Chondrocyte (in vitro differentiated cells): ENCODE measurements around the gene FIBP. TPM values are rescaled to one million over a fixed set of nuclear protein-coding genes. Genes with fewer than 3 reads are reported as not detected.

Experiments
- DNase-seq: peaks from one replicate; pipeline ENCODE4 v3.0.0; 2021; ENCODE audit warnings: mixed read lengths, low spot score
- H3K27ac Mint-ChIP-seq: one replicate; pipeline ENCODE4 v1.8.0; 2021; ENCODE audit warnings: mild to moderate bottlenecking, moderate library complexity, mixed read lengths; ENCODE audit not compliant: unreplicated experiment
- H3K27me3 Mint-ChIP-seq: 2 replicates; pipeline ENCODE4 v1.8.0; 2021; ENCODE audit warnings: low read depth, mixed read lengths
- H3K36me3 Mint-ChIP-seq: 2 replicates; pipeline ENCODE4 v1.8.0; 2021; ENCODE audit warnings: low read depth, mixed read lengths
- H3K4me1 Mint-ChIP-seq: 2 replicates; pipeline ENCODE4 v1.8.0; 2021; ENCODE audit warnings: low read depth, mild to moderate bottlenecking, mixed read lengths
- H3K4me3 Mint-ChIP-seq: one replicate; pipeline ENCODE4 v1.8.0; 2021; ENCODE audit warnings: mild to moderate bottlenecking, moderate library complexity, mixed read lengths; ENCODE audit not compliant: unreplicated experiment
- H3K9me3 Mint-ChIP-seq: 2 replicates; pipeline ENCODE4 v1.8.0; 2021; ENCODE audit warnings: low read depth, mixed read lengths
- total RNA-seq: library from RNA; stranded (reverse); gene quantifications from 3 replicates; pipeline ENCODE4 v1.2.1, GENCODE V29; 2021
- TF ChIP-seq, protein P1 (sequence below): fragments of 200-600 bp; sonication (generic); IDR thresholded peaks from 2 replicates; pipeline ENCODE4 v1.5.0; 2021; ENCODE audit warnings: antibody characterized with exemption, mild to moderate bottlenecking, moderate library complexity

FIBP gene
- total RNA-seq, 1 donor from 2014 or later: 83.5 TPM

DNA sequence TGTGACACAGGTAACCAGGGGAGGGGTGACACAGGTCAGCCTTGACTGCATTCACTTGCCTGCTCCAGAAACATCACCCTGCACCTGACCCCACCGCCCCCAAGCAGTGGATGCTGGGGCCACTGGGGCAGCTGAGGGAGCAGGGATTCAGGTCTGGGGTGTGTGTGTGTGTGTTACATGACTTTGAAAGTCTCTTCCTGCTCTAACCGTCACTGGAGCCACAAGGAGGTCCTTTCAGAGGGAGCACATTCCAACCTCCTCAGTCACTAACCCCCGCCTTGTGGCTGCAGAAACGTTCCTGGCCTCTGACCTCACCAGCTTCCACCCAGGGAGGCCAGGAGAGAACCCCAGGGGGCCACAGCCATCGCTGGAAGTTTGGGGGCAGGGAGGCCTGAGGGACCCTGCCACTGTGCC is 14.8 kb upstream of the FIBP start:
- Mint-ChIP-seq H3K4me3 (peak overlapping the region; percentile 25), H3K4me1 (peaks cover 38% of the 10 kb centered on the region), H3K27ac (peak overlapping the region; percentile 90), H3K9me3 (no peaks in the 10 kb centered on the region), H3K27me3 (no peaks in the 10 kb centered on the region), H3K36me3 (no peaks in the 10 kb centered on the region)
- TF ChIP-seq, protein P1, sequence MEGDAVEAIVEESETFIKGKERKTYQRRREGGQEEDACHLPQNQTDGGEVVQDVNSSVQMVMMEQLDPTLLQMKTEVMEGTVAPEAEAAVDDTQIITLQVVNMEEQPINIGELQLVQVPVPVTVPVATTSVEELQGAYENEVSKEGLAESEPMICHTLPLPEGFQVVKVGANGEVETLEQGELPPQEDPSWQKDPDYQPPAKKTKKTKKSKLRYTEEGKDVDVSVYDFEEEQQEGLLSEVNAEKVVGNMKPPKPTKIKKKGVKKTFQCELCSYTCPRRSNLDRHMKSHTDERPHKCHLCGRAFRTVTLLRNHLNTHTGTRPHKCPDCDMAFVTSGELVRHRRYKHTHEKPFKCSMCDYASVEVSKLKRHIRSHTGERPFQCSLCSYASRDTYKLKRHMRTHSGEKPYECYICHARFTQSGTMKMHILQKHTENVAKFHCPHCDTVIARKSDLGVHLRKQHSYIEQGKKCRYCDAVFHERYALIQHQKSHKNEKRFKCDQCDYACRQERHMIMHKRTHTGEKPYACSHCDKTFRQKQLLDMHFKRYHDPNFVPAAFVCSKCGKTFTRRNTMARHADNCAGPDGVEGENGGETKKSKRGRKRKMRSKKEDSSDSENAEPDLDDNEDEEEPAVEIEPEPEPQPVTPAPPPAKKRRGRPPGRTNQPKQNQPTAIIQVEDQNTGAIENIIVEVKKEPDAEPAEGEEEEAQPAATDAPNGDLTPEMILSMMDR: no peak
- no peak for DNase-seq

DNA sequence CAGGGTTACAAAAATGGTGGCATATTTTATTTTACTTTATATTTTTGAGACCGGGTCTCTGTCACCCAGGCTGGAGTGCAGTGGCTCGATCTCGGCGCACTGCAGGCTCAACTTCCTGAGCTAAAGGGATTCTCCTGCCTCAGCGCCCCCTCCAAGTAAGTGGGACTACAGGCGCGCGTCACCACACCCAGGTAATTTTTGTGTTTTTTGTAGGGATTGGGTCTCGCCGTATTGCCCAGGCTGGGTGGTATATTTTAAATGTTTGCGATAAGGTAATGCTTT is 12.6 kb upstream of the FIBP start:
- H3K27me3 Mint-ChIP-seq: no peaks in the 10 kb centered on the region
- H3K27ac Mint-ChIP-seq: no peak overlapping the region
- H3K4me1 Mint-ChIP-seq: peaks cover 47% of the 10 kb centered on the region

DNA sequence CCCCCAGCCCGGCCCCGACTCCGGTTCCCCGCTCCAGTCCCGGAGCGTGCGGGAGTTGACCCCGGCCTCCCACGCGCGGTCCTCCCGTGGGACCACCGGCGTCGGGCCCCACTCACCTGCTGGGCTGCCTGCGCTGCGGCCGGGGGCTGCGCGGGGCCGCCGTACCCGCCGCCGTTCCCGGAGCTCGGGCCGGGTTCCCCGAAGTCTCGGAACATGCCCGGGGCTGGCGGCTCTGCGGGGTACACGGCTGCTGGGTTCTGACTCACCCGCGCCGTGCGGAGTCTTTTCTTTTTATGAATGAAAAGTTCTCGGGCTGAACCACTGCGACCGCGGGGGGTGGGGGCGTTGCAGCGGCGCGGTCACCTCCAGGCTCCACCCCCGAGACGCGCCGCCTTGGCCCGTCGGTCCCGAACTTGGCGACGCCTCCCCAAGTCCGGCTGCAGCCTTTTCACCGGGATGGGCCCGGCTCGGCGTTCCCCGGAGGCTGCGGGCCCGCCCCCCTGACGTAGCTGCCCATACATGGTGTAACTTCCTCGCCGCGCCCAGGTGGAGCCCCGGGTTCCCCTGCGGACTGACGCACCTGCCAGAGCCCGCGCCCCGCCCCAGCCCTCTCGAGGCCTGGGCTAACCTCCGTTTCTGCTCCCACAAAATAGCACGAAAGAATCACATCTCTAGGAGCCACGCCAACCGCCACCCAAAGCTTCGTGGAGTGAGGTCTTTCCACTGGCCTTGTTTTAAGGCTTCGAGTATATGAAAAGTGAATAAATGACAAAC is 12.0 kb upstream of the FIBP start, which contains the start of gene FOSL1:
TSS of gene FOSL1 (minus strand) at position 264 of the 774 bp plus-strand sequence. CDS start at position 215, 49 bp downstream.
- no peaks in the 10 kb centered on the region for H3K36me3 Mint-ChIP-seq
- peaks cover 47% of the 10 kb centered on the region for H3K4me1 Mint-ChIP-seq
- TF ChIP-seq, protein P1: no peak
- no peak for DNase-seq
- no peaks in the 10 kb centered on the region for H3K9me3 Mint-ChIP-seq
- H3K27me3 Mint-ChIP-seq: no peaks in the 10 kb centered on the region
- peak within 1 kb of the TSS; percentile 82 for H3K27ac Mint-ChIP-seq
- peak within 1 kb of the TSS; percentile 79 for H3K4me3 Mint-ChIP-seq

More for the DNA sequence above, 12.6 kb upstream of the FIBP start:
- Mint-ChIP-seq H3K4me3 (peak overlapping the region; percentile 50), H3K9me3 (no peaks in the 10 kb centered on the region), H3K36me3 (no peaks in the 10 kb centered on the region)
- TF ChIP-seq, protein P1: no peak
- no peak for DNase-seq

DNA sequence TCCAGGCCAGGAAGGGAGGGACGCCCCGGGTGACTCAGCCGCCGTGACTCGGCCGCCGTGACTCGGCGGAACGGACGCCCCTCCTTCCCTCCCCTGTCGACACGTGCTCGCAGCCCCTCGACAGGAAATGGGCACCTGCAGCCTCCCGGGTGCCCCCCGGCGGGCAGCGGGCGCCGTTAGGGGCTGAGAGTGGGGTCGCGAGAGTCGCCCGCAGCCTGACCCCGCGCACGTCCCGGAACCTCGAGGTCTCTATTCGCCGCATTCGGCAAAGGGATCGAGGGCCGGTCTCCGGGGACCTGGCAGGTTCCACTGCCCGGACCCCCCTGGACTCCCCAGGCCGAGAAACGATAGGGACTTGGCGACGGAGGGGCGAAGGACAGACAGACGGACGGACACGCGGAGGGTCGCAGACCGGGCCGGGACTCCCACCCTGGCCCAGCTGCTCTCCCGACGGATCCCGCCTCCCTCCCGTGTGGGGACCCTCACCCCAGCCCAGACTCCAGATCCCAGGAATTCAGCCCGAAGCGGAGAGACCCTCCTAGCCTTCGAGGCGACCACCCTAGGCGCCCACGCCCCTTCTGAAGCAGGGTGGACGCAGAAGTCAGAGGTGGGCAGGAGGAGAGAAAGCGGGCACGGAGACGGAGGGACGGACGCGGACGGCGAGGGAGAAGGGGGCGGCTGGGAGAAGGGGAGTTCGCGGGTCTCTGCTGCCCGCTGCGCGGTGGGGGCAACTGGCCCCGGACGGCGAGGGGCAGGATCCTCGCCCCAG is 11.3 kb upstream of the FIBP start:
- Mint-ChIP-seq H3K4me1 (peaks cover 47% of the 10 kb centered on the region), H3K4me3 (peak overlapping the region; percentile 79), H3K9me3 (no peaks in the 10 kb centered on the region), H3K36me3 (no peaks in the 10 kb centered on the region), H3K27me3 (no peaks in the 10 kb centered on the region), H3K27ac (peak overlapping the region; percentile 82)
- TF ChIP-seq, protein P1: peak; percentile 15
- no peak for DNase-seq

DNA sequence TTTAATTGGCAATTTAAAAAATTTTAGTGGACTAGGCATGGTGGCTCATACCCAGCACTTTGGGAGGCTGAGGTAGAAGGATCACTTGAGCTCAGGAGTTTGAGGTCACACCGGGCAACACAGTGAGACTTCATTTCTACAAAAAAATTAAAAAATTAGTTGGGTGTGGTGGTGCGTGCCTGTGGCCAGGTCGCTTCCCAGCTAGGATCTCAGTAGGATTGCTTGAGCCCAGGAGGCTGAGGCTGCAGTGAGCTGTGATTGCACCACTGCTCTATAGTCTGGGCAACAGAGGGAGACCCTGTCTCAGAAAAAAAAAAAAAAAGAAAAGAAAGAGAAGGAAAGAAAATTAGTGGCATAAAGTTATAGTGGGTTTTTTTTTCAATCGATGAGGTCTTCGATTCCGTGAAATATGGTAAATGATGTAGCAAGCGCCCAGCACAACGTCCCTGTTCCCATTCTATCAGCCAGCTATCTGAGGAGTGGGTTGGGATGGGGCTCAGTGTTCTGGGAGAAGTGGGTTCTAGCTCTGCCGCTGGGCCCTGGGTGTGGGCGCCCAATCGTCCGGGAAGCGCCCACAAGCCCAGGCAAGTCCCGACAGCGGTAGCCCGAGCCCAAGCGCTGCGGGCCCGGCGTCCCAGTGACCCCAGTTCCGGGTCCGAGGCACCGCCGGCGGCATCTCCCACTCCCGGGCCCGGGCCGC is 10.5 kb upstream of the FIBP start:
- Mint-ChIP-seq H3K36me3 (no peaks in the 10 kb centered on the region), H3K27me3 (no peaks in the 10 kb centered on the region), H3K4me3 (peak overlapping the region; percentile 79), H3K9me3 (no peaks in the 10 kb centered on the region), H3K4me1 (peaks cover 42% of the 10 kb centered on the region), H3K27ac (peak overlapping the region; percentile 93)
- no peak for DNase-seq
- TF ChIP-seq, protein P1: no peak
